Endodermal cell (in vitro differentiated cells): ENCODE results near the gene CD81. TPM values are rescaled to one million over a fixed set of nuclear protein-coding genes. Genes with fewer than 3 reads are reported as not detected.

Experiments
- DNase-seq: peaks from one replicate; pipeline ENCODE4 v3.0.0-alpha.2; 2017
- H3K27ac ChIP-seq: 2 replicates; pipeline ENCODE4 v1.5.1; 2013; ENCODE audit warnings: mild to moderate bottlenecking, low read depth, low read length, moderate library complexity
- H3K27me3 ChIP-seq: 2 replicates; pipeline ENCODE4 v1.6.1; 2013; ENCODE audit warnings: mild to moderate bottlenecking, low read length, moderate library complexity; ENCODE audit not compliant: insufficient read depth, control insufficient read depth, poor library complexity, severe bottlenecking
- H3K36me3 ChIP-seq: 2 replicates; pipeline ENCODE4 v1.7.0; 2013; ENCODE audit warnings: mild to moderate bottlenecking, low read length, moderate library complexity; ENCODE audit not compliant: control insufficient read depth, insufficient read depth
- H3K4me1 ChIP-seq: one replicate; pipeline ENCODE4 v1.7.0; 2013; ENCODE audit warnings: low read length; ENCODE audit not compliant: control insufficient read depth, insufficient read depth
- H3K4me3 ChIP-seq: 2 replicates; pipeline ENCODE4 v1.5.1; 2013; ENCODE audit warnings: mild to moderate bottlenecking, low read length, moderate library complexity
- H3K9ac ChIP-seq: 2 replicates; pipeline ENCODE4 v1.6.1; 2013; ENCODE audit warnings: mild to moderate bottlenecking, low read length, moderate library complexity; ENCODE audit not compliant: poor library complexity, severe bottlenecking; ENCODE audit errors: extremely low read depth
- H3K9me3 ChIP-seq: 2 replicates; pipeline ENCODE4 v1.6.1; 2013; ENCODE audit warnings: mild to moderate bottlenecking, low read length, moderate library complexity; ENCODE audit not compliant: control insufficient read depth
- H3K27ac Mint-ChIP-seq: 2 replicates; pipeline ENCODE4 v1.8.0; 2020; ENCODE audit warnings: mixed read lengths
- H3K27me3 Mint-ChIP-seq: 2 replicates; pipeline ENCODE4 v1.8.0; 2021; ENCODE audit warnings: mild to moderate bottlenecking, mixed read lengths; ENCODE audit not compliant: insufficient read depth
- H3K36me3 Mint-ChIP-seq: 2 replicates; pipeline ENCODE4 v1.8.0; 2020; ENCODE audit warnings: low read depth, mixed read lengths
- H3K4me1 Mint-ChIP-seq: 2 replicates; pipeline ENCODE4 v1.8.0; 2020; ENCODE audit warnings: mixed read lengths
- H3K4me3 Mint-ChIP-seq: 2 replicates; pipeline ENCODE4 v1.8.0; 2020; ENCODE audit warnings: mild to moderate bottlenecking, moderate library complexity, mixed read lengths
- H3K9me3 Mint-ChIP-seq: 2 replicates; pipeline ENCODE4 v1.8.0; 2020; ENCODE audit warnings: mild to moderate bottlenecking, mixed read lengths
- CTCF ChIP-seq: fragments of 200-600 bp; sonication (generic); conservative IDR thresholded peaks from 2 replicates; pipeline ENCODE4 v1.5.0; 2021; ENCODE audit warnings: antibody characterized with exemption, mild to moderate bottlenecking
- WGBS, 2 experiments: methylation state at CpG; one replicate each; pipeline versions ENCODE4 v1.1.5 to v1.1.7; 2013; ENCODE audit warnings: missing lambda C conversion rate in 2 of 2, mixed read lengths in 1 of 2; ENCODE audit not compliant: insufficient coverage in 1 of 2, insufficient read length in 1 of 2; 5-methylcytosine and 5-hydroxymethylcytosine counted together
- total RNA-seq, 2 donors: library from RNA; stranded (reverse); fragmentation: NEBNext Ultra II Directional in 1 of 2; extraction: Animal tissue kit (Norgen Biotek cat#: 25700) in 1 of 2; gene quantifications; 2 replicates in 1 of 2; 3 replicates in 1 of 2; pipeline ENCODE4 v1.2.1, GENCODE V29; 2021

The CD81 gene
- total RNA-seq, 2 donors from 2014 or later, result 275 to 331 TPM

DNA sequence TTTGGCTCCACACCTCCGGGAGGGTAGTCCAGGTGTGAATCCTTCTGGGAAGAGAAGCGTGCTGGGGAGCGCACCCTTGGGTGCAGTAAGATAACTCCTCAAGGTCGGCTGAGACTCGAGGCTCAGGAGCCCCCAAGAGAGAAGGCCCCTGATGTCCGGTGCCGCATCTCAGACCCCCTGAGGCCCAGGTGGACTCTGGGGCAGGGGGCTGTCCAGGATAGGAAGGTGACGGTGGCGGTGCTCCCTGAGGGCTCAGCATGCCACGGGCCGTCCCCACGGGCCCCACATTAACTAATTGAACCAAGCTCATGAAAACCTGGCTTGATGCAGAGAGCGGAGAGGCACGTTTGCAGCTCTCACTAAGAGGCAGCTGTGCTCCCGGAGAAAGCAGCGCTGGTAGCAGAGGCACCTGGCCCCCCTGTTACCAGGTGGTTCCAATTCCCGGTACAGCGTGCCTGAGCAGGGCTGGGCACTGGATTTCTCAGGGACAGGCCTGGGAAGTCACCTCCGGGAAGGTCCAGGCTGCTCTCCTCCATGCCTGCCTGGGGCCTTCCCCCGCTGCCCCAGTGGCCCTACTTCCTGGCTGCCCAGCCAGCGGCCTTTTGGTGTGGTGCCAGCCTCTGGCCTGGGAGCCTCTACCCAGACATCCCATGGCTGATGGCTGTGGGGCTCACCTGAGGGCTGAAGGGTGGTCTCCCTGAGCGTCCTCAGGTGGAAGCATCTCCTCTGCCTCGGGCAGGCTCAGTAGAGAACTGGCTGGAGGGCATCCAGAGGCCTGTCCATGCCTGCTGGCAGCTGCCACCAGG lies 68.8 kb downstream of the CD81 start:
- peaks cover 87% of the 10 kb centered on the region for H3K27me3 Mint-ChIP-seq
- H3K4me3 Mint-ChIP-seq, result peak overlapping the region; percentile 57
- TF ChIP-seq CTCF, result no peak
- WGBS, 2 experiments, result 77 to 82% methylated on average over 10 to 23 of the region's 23 CpGs
- peaks cover 4% of the 10 kb centered on the region for H3K9me3 Mint-ChIP-seq
- Histone ChIP-seq H3K4me3 (no peak overlapping the region), H3K9me3 (peaks cover 9% of the 10 kb centered on the region), H3K36me3 (no peaks in the 10 kb centered on the region), H3K9ac (no peak overlapping the region), H3K27ac (no peak overlapping the region), H3K27me3 (peaks cover 89% of the 10 kb centered on the region), H3K4me1 (no peaks in the 10 kb centered on the region)
- no peaks in the 10 kb centered on the region for H3K36me3 Mint-ChIP-seq
- no peaks in the 10 kb centered on the region for H3K4me1 Mint-ChIP-seq
- no peak for DNase-seq
- no peak overlapping the region for H3K27ac Mint-ChIP-seq

DNA sequence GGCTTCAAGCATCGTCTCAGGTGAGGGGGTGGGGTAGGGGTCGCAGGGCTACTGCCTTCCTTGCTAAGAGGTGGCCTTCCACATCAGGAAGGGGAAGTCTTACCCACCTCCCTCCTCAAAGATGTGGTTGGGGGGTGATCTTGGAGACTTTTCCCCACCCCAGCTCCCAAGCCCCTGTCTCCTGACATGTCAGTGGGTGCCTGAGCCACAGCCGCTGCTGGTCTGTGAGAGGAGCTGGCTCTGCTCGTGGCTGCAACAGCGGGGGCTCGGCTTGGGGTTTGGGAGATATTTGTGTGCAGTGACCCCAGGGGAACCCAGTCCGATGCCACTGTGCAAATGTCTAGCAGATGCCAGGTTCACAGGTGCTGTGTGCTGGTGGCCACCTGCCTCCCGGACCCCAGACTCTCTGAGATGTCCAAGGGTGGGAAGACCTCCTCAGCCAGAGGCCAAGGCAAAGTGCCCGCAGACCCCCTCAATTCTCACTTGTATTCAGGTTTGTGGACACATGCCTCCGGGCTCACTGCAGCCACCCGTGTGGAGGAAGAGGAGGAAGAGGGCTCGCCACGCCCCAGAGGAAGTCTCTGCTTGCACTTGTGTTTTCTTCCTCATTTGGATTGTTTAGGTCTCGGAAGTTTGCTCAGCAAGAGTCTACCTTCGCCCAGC lies 69.6 kb downstream of the CD81 start:
- Mint-ChIP-seq H3K4me3 (no peak overlapping the region), H3K36me3 (no peaks in the 10 kb centered on the region), H3K27ac (no peak overlapping the region), H3K9me3 (peaks cover 4% of the 10 kb centered on the region), H3K4me1 (no peaks in the 10 kb centered on the region), H3K27me3 (peaks cover 86% of the 10 kb centered on the region)
- H3K36me3 ChIP-seq, result no peaks in the 10 kb centered on the region
- TF ChIP-seq CTCF, result no peak
- H3K9ac ChIP-seq, result no peak overlapping the region
- no peak overlapping the region for H3K4me3 ChIP-seq
- H3K4me1 ChIP-seq, result no peaks in the 10 kb centered on the region
- peaks cover 85% of the 10 kb centered on the region for H3K27me3 ChIP-seq
- peaks cover 9% of the 10 kb centered on the region for H3K9me3 ChIP-seq
- DNase-seq, result no peak
- no peak overlapping the region for H3K27ac ChIP-seq
- WGBS, 2 experiments, result 84 to 91% methylated on average over 9 to 14 of the region's 15 CpGs

Other genes starting within 250 kb of the CD81 start
- gene IGF2, start 237.9 kb upstream of the CD81 start, total RNA-seq, result 1 to 10 TPM in 1 of 2 donors, under 1 TPM in 1; 0.80 to 5.1 TPM
- not detected for gene INS, start 216.1 kb upstream of the CD81 start, total RNA-seq
- gene TH, start 205.5 kb upstream of the CD81 start, total RNA-seq, result not detected
- not detected for gene ASCL2, start 106.7 kb upstream of the CD81 start, total RNA-seq
- under 1 TPM in 1 of 2 donors, not detected in 1; 0.20 TPM for gene C11orf21, start 75.4 kb upstream of the CD81 start, total RNA-seq
- not detected for gene TSPAN32, start 75.3 kb upstream of the CD81 start, total RNA-seq
- 10 to 100 TPM; 47.2 to 51.1 TPM for gene TSSC4, start 23.4 kb downstream of the CD81 start, total RNA-seq
- under 1 TPM; 0.11 TPM for gene TRPM5, start 67.2 kb downstream of the CD81 start, total RNA-seq
- gene KCNQ1, start 67.7 kb downstream of the CD81 start, total RNA-seq, result 1 to 10 TPM; 1.8 to 3.5 TPM